Neural progenitor cell (in vitro differentiated cells): ENCODE measurements around the gene IGSF21. TPM values are rescaled to one million over a fixed set of nuclear protein-coding genes. Genes with fewer than 3 reads are reported as not detected.

Experiments used
- DNase-seq: peaks from one replicate; pipeline ENCODE4 v3.0.0-alpha.2; 2016; ENCODE audit warnings: low spot score
- H2AFZ ChIP-seq: fragments of 200-600 bp; sonication (generic); replicated peaks from 2 replicates; pipeline ENCODE4 v1.6.1; 2016; ENCODE audit warnings: antibody characterized with exemption
- H3F3A ChIP-seq: fragments of 200-600 bp; sonication (generic); 2 replicates; pipeline ENCODE4 v1.6.1; 2016; ENCODE audit warnings: antibody characterized with exemption, low read depth
- H3K27ac ChIP-seq: fragments of 200-600 bp; sonication (generic); 2 replicates; pipeline ENCODE4 v1.5.1; 2016; ENCODE audit warnings: mild to moderate bottlenecking
- H3K27me3 ChIP-seq: fragments of 200-600 bp; sonication (generic); 2 replicates; pipeline ENCODE4 v1.6.1; 2016; ENCODE audit warnings: mild to moderate bottlenecking, moderate library complexity
- H3K36me3 ChIP-seq: fragments of 200-600 bp; sonication (generic); 2 replicates; pipeline ENCODE4 v1.5.1; 2016
- H3K4me1 ChIP-seq: fragments of 200-600 bp; sonication (generic); 2 replicates; pipeline ENCODE4 v1.6.1; 2016; ENCODE audit warnings: mixed run types
- H3K4me2 ChIP-seq: fragments of 200-600 bp; sonication (generic); 2 replicates; pipeline ENCODE4 v1.6.1; 2016
- H3K4me3 ChIP-seq: fragments of 200-600 bp; sonication (generic); 2 replicates; pipeline ENCODE4 v1.5.1; 2016
- H3K79me2 ChIP-seq: fragments of 200-600 bp; sonication (generic); 2 replicates; pipeline ENCODE4 v1.6.1; 2016; ENCODE audit warnings: low read depth
- H3K9ac ChIP-seq: fragments of 200-600 bp; sonication (generic); 2 replicates; pipeline ENCODE4 v1.6.1; 2016
- H3K9me3 ChIP-seq: fragments of 200-600 bp; sonication (generic); 2 replicates; pipeline ENCODE4 v1.5.1; 2016; ENCODE audit warnings: low read depth
- H4K20me1 ChIP-seq: fragments of 200-600 bp; sonication (generic); 2 replicates; pipeline ENCODE4 v1.6.1; 2016; ENCODE audit warnings: low read depth
- H3K27ac Mint-ChIP-seq: 3 replicates; pipeline ENCODE4 v1.8.0; 2021; ENCODE audit warnings: mixed read lengths
- H3K27me3 Mint-ChIP-seq: 2 replicates; pipeline ENCODE4 v1.8.0; 2022; ENCODE audit warnings: low read depth, mild to moderate bottlenecking, inconsistent platforms, moderate library complexity, mixed read lengths; ENCODE audit not compliant: insufficient read depth
- H3K36me3 Mint-ChIP-seq: 3 replicates; pipeline ENCODE4 v1.8.0; 2021; ENCODE audit warnings: mixed read lengths
- H3K4me1 Mint-ChIP-seq: 3 replicates; pipeline ENCODE4 v1.8.0; 2021; ENCODE audit warnings: mixed read lengths
- H3K4me3 Mint-ChIP-seq: 3 replicates; pipeline ENCODE4 v1.8.0; 2021; ENCODE audit warnings: mild to moderate bottlenecking, moderate library complexity, mixed read lengths
- H3K9me3 Mint-ChIP-seq: 3 replicates; pipeline ENCODE4 v1.8.0; 2020; ENCODE audit warnings: mixed read lengths
- EZH2 ChIP-seq: fragments of 200-600 bp; sonication (generic); IDR thresholded peaks from 2 replicates; pipeline ENCODE4 v1.6.1; 2017; ENCODE audit warnings: antibody characterized with exemption, mild to moderate bottlenecking, moderate library complexity
- EZH2phosphoT487 ChIP-seq: fragments of 200-600 bp; sonication (generic); IDR thresholded peaks from 2 replicates; pipeline ENCODE4 v1.6.1; 2017; ENCODE audit warnings: antibody characterized with exemption
- total RNA-seq: library from RNA; depleted of rRNA; stranded (reverse); fragments of >200 nt; gene quantifications from 2 replicates; pipeline ENCODE4 v1.2.3, GENCODE V29; 2015; ENCODE audit warnings: low replicate concordance
- TF ChIP-seq, protein P1 (sequence below): fragments of 200-600 bp; sonication (generic); IDR thresholded peaks from 2 replicates; pipeline ENCODE4 v1.5.1; 2017; ENCODE audit warnings: antibody characterized with exemption, mild to moderate bottlenecking

IGSF21 gene
- total RNA-seq, 1 donor from 2014 or later, result 1.7 TPM

DNA sequence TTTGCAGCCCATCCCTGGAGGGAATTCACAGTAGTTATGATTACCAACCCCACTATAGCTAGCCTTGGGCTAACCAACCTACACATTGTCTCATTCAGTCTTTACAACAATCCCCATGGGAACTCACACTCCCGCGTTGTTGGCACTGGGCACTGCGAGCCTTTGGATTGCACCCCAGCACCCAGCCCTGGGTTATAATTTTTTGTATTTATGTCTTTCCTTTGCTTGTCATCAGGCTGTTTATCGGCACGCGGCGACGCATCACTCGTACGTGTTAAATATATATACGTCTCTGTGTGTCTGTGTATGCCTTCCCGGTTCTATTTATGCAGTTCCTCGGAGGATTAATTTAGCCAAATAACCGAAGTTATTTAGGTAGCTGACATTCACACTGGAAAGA is 47.2 kb upstream of the IGSF21 start:
- Mint-ChIP-seq H3K27ac (no peak overlapping the region), H3K36me3 (no peaks in the 10 kb centered on the region), H3K27me3 (peaks cover 24% of the 10 kb centered on the region), H3K4me3 (no peak overlapping the region), H3K4me1 (peaks cover 42% of the 10 kb centered on the region), H3K9me3 (no peaks in the 10 kb centered on the region)
- H3K4me1 ChIP-seq, result peaks cover 30% of the 10 kb centered on the region
- no peak overlapping the region for H3K27ac ChIP-seq
- no peaks in the 10 kb centered on the region for H3K36me3 ChIP-seq
- H3K4me2 ChIP-seq, result no peak overlapping the region
- no peak for TF ChIP-seq EZH2
- TF ChIP-seq EZH2phosphoT487, result no peak
- TF ChIP-seq, protein P1, sequence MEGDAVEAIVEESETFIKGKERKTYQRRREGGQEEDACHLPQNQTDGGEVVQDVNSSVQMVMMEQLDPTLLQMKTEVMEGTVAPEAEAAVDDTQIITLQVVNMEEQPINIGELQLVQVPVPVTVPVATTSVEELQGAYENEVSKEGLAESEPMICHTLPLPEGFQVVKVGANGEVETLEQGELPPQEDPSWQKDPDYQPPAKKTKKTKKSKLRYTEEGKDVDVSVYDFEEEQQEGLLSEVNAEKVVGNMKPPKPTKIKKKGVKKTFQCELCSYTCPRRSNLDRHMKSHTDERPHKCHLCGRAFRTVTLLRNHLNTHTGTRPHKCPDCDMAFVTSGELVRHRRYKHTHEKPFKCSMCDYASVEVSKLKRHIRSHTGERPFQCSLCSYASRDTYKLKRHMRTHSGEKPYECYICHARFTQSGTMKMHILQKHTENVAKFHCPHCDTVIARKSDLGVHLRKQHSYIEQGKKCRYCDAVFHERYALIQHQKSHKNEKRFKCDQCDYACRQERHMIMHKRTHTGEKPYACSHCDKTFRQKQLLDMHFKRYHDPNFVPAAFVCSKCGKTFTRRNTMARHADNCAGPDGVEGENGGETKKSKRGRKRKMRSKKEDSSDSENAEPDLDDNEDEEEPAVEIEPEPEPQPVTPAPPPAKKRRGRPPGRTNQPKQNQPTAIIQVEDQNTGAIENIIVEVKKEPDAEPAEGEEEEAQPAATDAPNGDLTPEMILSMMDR, result no peak
- H3F3A ChIP-seq, result peaks cover 7% of the 10 kb centered on the region
- H3K79me2 ChIP-seq, result no peaks in the 10 kb centered on the region
- H3K9me3 ChIP-seq, result no peaks in the 10 kb centered on the region
- H3K27me3 ChIP-seq, result peaks cover 7% of the 10 kb centered on the region
- no peak for DNase-seq
- H3K4me3 ChIP-seq, result no peak overlapping the region
- no peak overlapping the region for H2AFZ ChIP-seq
- H4K20me1 ChIP-seq, result peaks cover 6% of the 10 kb centered on the region
- H3K9ac ChIP-seq, result no peak overlapping the region

DNA sequence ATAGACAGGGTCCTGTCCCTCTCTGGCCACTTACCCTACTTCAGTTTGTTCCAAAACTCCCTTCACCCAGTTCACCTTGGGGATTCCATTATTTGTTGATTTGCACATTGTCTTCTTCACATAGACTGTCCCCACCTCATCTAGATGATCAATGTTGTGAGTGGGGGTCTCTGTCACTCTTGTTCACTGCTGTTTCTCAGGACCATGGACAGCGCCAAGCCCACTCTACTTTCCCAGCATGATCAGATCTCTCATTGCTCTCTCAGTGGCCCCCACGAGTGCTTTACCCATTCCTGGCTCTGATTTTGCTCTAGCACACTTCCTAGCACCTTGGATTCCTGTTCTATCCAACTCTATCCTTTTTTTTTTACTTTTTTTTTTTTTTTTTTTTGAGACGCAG is 45.4 kb upstream of the IGSF21 start:
- Histone ChIP-seq H3K9me3 (no peaks in the 10 kb centered on the region), H3K4me3 (no peak overlapping the region), H3K4me1 (peaks cover 19% of the 10 kb centered on the region), H3K79me2 (no peaks in the 10 kb centered on the region), H3F3A (peaks cover 7% of the 10 kb centered on the region), H3K36me3 (no peaks in the 10 kb centered on the region), H4K20me1 (peaks cover 6% of the 10 kb centered on the region), H3K27ac (no peak overlapping the region), H3K9ac (no peak overlapping the region), H3K27me3 (peaks cover 7% of the 10 kb centered on the region), H2AFZ (no peak overlapping the region), H3K4me2 (no peak overlapping the region)
- peaks cover 27% of the 10 kb centered on the region for H3K4me1 Mint-ChIP-seq
- no peaks in the 10 kb centered on the region for H3K9me3 Mint-ChIP-seq
- TF ChIP-seq, protein P1, result no peak
- TF ChIP-seq EZH2 (no peak), EZH2phosphoT487 (no peak)
- DNase-seq, result peak; percentile 74
- H3K36me3 Mint-ChIP-seq, result no peaks in the 10 kb centered on the region
- H3K27ac Mint-ChIP-seq, result no peak overlapping the region
- peaks cover 20% of the 10 kb centered on the region for H3K27me3 Mint-ChIP-seq
- H3K4me3 Mint-ChIP-seq, result no peak overlapping the region

DNA sequence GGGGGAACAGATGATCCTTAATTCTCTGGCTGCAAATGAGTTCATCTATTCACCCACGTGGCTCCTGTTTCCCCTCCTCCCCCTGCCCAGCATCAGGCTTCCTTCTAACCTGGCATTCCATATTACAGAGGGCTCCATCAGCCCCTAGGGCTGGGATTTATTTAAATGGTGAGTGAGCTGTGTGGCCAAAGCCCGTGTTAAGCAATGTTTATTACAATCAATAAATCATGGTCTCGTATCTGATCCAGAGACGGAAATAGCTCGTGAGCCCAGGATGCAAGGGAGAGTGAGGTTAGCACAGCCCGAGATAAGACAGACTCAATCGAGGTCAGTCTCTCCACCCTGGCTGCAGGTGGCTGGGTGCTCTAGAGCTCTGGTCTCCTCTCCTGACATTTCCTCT is 43.1 kb upstream of the IGSF21 start:
- Histone ChIP-seq H3K4me3 (no peak overlapping the region), H4K20me1 (no peaks in the 10 kb centered on the region), H3K27me3 (peaks cover 7% of the 10 kb centered on the region), H2AFZ (no peak overlapping the region), H3K4me1 (no peaks in the 10 kb centered on the region), H3K27ac (no peak overlapping the region), H3F3A (no peaks in the 10 kb centered on the region), H3K4me2 (no peak overlapping the region), H3K9ac (no peak overlapping the region), H3K36me3 (no peaks in the 10 kb centered on the region), H3K79me2 (no peaks in the 10 kb centered on the region), H3K9me3 (no peaks in the 10 kb centered on the region)
- Mint-ChIP-seq H3K4me1 (peaks cover 5% of the 10 kb centered on the region), H3K36me3 (no peaks in the 10 kb centered on the region), H3K27me3 (peaks cover 11% of the 10 kb centered on the region), H3K4me3 (no peak overlapping the region), H3K9me3 (no peaks in the 10 kb centered on the region), H3K27ac (no peak overlapping the region)
- DNase-seq, result no peak
- TF ChIP-seq, protein P1, result no peak
- no peak for TF ChIP-seq EZH2phosphoT487
- no peak for TF ChIP-seq EZH2
